Measurements from ENCODE around the gene MRPL52.
A peak's percentile ranks its signal among the peaks of the same experiment; 100 is the strongest.

The MRPL52 gene

DNA sequence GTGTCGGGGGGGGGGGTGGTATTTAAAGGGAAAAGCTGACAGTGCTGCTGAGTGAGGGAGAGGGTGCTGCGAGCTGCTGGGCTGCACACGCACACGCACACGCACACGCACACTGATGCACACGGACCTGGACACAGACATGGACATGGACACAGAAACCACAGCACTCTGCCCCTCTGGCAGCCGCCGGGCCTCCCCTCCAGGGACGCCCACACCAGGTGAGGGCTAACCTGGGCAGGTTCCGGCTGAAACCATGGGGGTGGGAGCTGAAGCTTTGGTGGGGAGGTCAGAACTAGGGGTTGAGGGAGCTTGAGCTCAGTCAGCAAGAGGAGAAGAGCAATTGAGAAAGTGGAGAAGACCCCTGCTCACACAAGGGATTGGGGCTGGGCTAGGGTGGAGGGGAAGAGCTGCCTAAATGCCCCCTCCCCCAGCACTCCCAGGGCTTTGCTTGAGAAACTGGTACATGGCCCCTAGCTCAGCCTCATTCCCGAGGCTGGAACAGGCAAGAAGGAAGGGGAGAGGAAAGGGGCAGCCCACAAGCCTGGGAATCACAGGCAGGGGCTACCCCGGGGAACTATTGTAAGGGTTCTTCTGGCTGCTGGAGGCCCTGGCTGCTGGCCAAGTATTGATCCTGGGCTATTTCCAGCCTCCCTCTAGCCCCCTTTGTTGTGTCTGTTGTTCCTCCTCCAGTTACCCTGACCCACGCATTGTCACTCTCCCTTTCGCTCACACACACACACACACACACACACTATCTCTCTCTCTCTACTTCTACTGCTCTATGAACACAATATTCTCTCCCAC lies 53.7 kb downstream of the MRPL52 start, which contains the start of gene REM2:
TSS of gene REM2 (plus strand) at position 50 of the 804 bp plus-strand sequence. CDS start at position 116, 66 bp downstream.
- DNase-seq (ENCODE audit: low spot score) = peak; percentile 48

DNA sequence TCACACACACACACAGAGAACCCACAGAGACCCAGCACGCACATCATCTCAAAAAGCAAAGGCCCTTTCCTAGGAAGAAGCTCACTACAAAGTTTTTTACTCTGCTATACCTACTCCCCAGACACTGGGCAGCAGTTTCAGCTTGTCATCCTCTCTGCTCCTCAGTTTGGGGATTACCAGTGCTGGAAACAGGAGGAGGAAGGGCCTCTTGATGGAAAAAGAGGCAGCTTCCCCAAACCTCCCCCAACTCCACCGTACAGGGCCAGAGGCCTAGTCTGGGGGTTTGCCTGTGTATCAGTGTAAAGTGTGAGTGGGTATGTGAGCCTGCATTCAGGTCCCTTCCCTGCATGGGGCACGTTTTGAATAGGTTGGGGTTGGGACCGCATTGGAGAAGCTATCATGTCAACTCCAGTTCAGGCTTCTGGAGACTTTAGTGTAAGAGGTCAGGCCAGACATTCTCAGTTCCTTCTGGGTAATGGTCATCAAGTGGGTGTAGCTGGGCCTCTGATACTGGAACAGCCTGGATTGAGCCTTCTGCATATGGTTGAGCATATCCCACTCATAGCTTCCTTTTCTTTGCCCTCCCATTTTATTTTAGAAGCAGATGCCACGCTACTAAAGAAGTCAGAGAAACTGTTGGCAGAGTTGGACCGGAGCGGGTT lies 54.5 kb downstream of the MRPL52 start:
- DNase-seq (ENCODE audit: low spot score) = no peak

All from HuH-7 (cell line).